DND-41 (cell line): Measurements from ENCODE around the gene SELL.

Experiments
- CTCF ChIP-seq: IDR thresholded peaks from 2 replicates; pipeline ENCODE4 v1.5.1; 2012; ENCODE audit warnings: borderline replicate concordance, low read length, moderate library complexity, mild to moderate bottlenecking; ENCODE audit not compliant: poor library complexity, severe bottlenecking; ENCODE audit errors: extremely low read depth
- EZH2 ChIP-seq: IDR thresholded peaks from 3 replicates; pipeline ENCODE4 v1.6.1; 2012; ENCODE audit warnings: borderline replicate concordance, low read depth, mild to moderate bottlenecking, moderate library complexity, low read length, inconsistent platforms; ENCODE audit not compliant: severe bottlenecking

- TF ChIP-seq CTCF, result no peak
- TF ChIP-seq EZH2, result no peak
These were observed 11.4 kb upstream of the SELL start for GRCh38 chr1:169722779-169723178.
